NB4 (cell line): ENCODE measurements around the gene CFAP43.

Experiments used
- CTCF ChIP-seq: IDR thresholded peaks from one replicate; pipeline ENCODE4 v1.5.1; 2012; ENCODE audit warnings: low read depth, low read length
- MYC ChIP-seq: IDR thresholded peaks from 2 replicates; pipeline ENCODE4 v1.6.1; 2011; ENCODE audit warnings: low read depth, low read length
- POLR2A ChIP-seq: IDR thresholded peaks from 2 replicates; pipeline ENCODE4 v1.6.1; 2011; ENCODE audit warnings: mild to moderate bottlenecking; ENCODE audit not compliant: insufficient read length; ENCODE audit errors: extremely low read depth

- TF ChIP-seq POLR2A (no peak), CTCF (peak; percentile 44), MYC (no peak)
These were observed 151.4 kb downstream of the CFAP43 start for GRCh38 chr10:104080762-104081161.
